ENCODE data around the gene FAM193A. TPM values are rescaled to one million over a fixed set of nuclear protein-coding genes. Genes with fewer than 3 reads are reported as not detected.
"Not testable (repeated sequence)": the region's sequence is repeated elsewhere in the genome, so short reads cannot be mapped to it uniquely, and the experiment has no call there.

The FAM193A gene
- total RNA-seq, 4 donors from 2014 or later, result 17.1 to 51.2 (median 28.1) TPM

- DNase-seq, result no peak
- no peak overlapping the region for H3K4me3 ChIP-seq
- intact Hi-C loops (cut with DNase I; ENCODE audit: low total_unique reads), result no loop called here
- H3K27me3 ChIP-seq, result no peaks in the 10 kb centered on the region
- peaks cover 0 to 6% of the 10 kb centered on the region in 2 donors for H3K4me1 ChIP-seq
- H3K27ac ChIP-seq, result peak overlapping the region in 1 of 2 donors; percentile 66
- TF ChIP-seq CTCF (IDR thresholded peaks at IDR 0.05), result no peak
- no peak for TF ChIP-seq POLR2A (IDR thresholded peaks at IDR 0.05)
- H3K9me3 ChIP-seq, result no peaks in the 10 kb centered on the region
- H3K36me3 ChIP-seq, result no peaks in the 10 kb centered on the region
Measured at GRCh38 chr4:2667428-2667827, 131.0 kb downstream of the FAM193A start.

GRCh38 chr4:2671267-2671895, 134.9 kb downstream of the FAM193A start:
- Histone ChIP-seq H3K9me3 (no peaks in the 10 kb centered on the region), H3K27me3 (no peaks in the 10 kb centered on the region), H3K36me3 (no peaks in the 10 kb centered on the region), H3K4me1 (peaks cover 4 to 6% of the 10 kb centered on the region in 2 donors), H3K4me3 (no peak overlapping the region), H3K27ac (peak overlapping the region; percentile 7 to 79)
- no peak for TF ChIP-seq POLR2A (IDR thresholded peaks at IDR 0.05)
- no peak for TF ChIP-seq CTCF (IDR thresholded peaks at IDR 0.05)
- intact Hi-C loops (cut with DNase I; ENCODE audit: low total_unique reads), result no loop called here
- no peak for DNase-seq

GRCh38 chr4:2672082-2672481, 135.6 kb downstream of the FAM193A start:
- DNase-seq, result no peak
- TF ChIP-seq CTCF (IDR thresholded peaks at IDR 0.05) (no peak), POLR2A (IDR thresholded peaks at IDR 0.05) (no peak)
- H3K27ac ChIP-seq, result peak overlapping the region; percentile 7 to 79
- H3K4me1 ChIP-seq, result peaks cover 1 to 4% of the 10 kb centered on the region in 2 donors
- no peaks in the 10 kb centered on the region for H3K9me3 ChIP-seq
- no peak overlapping the region for H3K4me3 ChIP-seq
- no peaks in the 10 kb centered on the region for H3K36me3 ChIP-seq
- intact Hi-C loops (cut with DNase I; ENCODE audit: low total_unique reads), result no loop called here
- H3K27me3 ChIP-seq, result no peaks in the 10 kb centered on the region

GRCh38 chr4:2672700-2673099, 136.3 kb downstream of the FAM193A start:
- no peak overlapping the region for H3K4me3 ChIP-seq
- peaks cover 0 to 4% of the 10 kb centered on the region in 2 donors for H3K4me1 ChIP-seq
- TF ChIP-seq CTCF (IDR thresholded peaks at IDR 0.05) (no peak), POLR2A (IDR thresholded peaks at IDR 0.05) (no peak)
- H3K36me3 ChIP-seq, result no peaks in the 10 kb centered on the region
- H3K27ac ChIP-seq, result peak overlapping the region; percentile 7 to 79
- H3K9me3 ChIP-seq, result no peaks in the 10 kb centered on the region
- intact Hi-C loops (cut with DNase I; ENCODE audit: low total_unique reads), result no loop called here
- H3K27me3 ChIP-seq, result no peaks in the 10 kb centered on the region
- DNase-seq, result no peak

- intact Hi-C loops (cut with DNase I; ENCODE audit: low total_unique reads), result no loop called here
- Histone ChIP-seq H3K36me3 (no peaks in the 10 kb centered on the region), H3K4me3 (no peak overlapping the region), H3K4me1 (peaks cover 0 to 4% of the 10 kb centered on the region in 2 donors), H3K27ac (peak overlapping the region in 1 of 2 donors; percentile 79), H3K27me3 (no peaks in the 10 kb centered on the region), H3K9me3 (no peaks in the 10 kb centered on the region)
- DNase-seq, result no peak
- TF ChIP-seq CTCF (IDR thresholded peaks at IDR 0.05) (peak in 3 of 4 experiments; percentile 13 to 30 (median 17)), POLR2A (IDR thresholded peaks at IDR 0.05) (no peak)
Measured at GRCh38 chr4:2673157-2673556, 136.7 kb downstream of the FAM193A start.

- H3K36me3 ChIP-seq; H3K27me3 ChIP-seq; H3K4me3 ChIP-seq; intact Hi-C loops (cut with DNase I; ENCODE audit: low total_unique reads); H3K4me1 ChIP-seq; H3K27ac ChIP-seq; H3K9me3 ChIP-seq; DNase-seq: not testable (repeated sequence)
Measured at GRCh38 chr4:2679762-2680161, 143.3 kb downstream of the FAM193A start.
